Occipital lobe (tissue), 2 donors: Measurements from ENCODE around the gene OCRL. TPM values are rescaled to one million over a fixed set of nuclear protein-coding genes. Genes with fewer than 3 reads are reported as not detected.
"Not testable (repeated sequence)": the region's sequence is repeated elsewhere in the genome, so short reads cannot be mapped to it uniquely, and the experiment has no call there.

Source experiments
- DNase-seq: peaks from one replicate; lab custom pipeline; 2025; lab: John Stamatoyannopoulos, UW
- total RNA-seq: library from RNA; depleted of rRNA; stranded (reverse); fragments of >200 nt; gene quantifications from one replicate; pipeline ENCODE4 v1.2.3, GENCODE V29; 2014

Gene OCRL
- total RNA-seq, 1 donor from 2014 or later = 33.4 TPM

- no peak for DNase-seq
Observed at GRCh38 chrX:129534816-129535578, 5.1 kb upstream of the OCRL start.

- no peak for DNase-seq
Observed at GRCh38 chrX:129540722-129541184, 694 bp downstream of the OCRL start.

- no peak for DNase-seq
Observed at GRCh38 chrX:129544780-129545179, 4.7 kb downstream of the OCRL start.

- DNase-seq = no peak
Observed at GRCh38 chrX:129545408-129545807, 5.3 kb downstream of the OCRL start.

GRCh38 chrX:129549124-129549523, 9.1 kb downstream of the OCRL start:
- DNase-seq = no peak

- DNase-seq = no peak
Observed at GRCh38 chrX:129553619-129554288, 13.7 kb downstream of the OCRL start.

- DNase-seq = not testable (repeated sequence)
Observed at GRCh38 chrX:129554816-129555215, 14.8 kb downstream of the OCRL start.

GRCh38 chrX:129556806-129557315, 16.8 kb downstream of the OCRL start:
- DNase-seq = no peak

GRCh38 chrX:129557844-129558480, 17.9 kb downstream of the OCRL start:
- DNase-seq = no peak

GRCh38 chrX:129559783-129560182, 19.7 kb downstream of the OCRL start:
- DNase-seq = no peak

- no peak for DNase-seq
Observed at GRCh38 chrX:129561453-129561852, 21.4 kb downstream of the OCRL start.

GRCh38 chrX:129564345-129564744, 24.3 kb downstream of the OCRL start:
- not testable (repeated sequence) for DNase-seq

- DNase-seq = no peak
Observed at GRCh38 chrX:129565046-129565650, 25.1 kb downstream of the OCRL start.

- DNase-seq = no peak
Observed at GRCh38 chrX:129566073-129566472, 26.0 kb downstream of the OCRL start.

- no peak for DNase-seq
Observed at GRCh38 chrX:129568349-129568748, 28.3 kb downstream of the OCRL start.

- no peak for DNase-seq
Observed at GRCh38 chrX:129572422-129572821, 32.4 kb downstream of the OCRL start.

GRCh38 chrX:129573652-129574051, 33.6 kb downstream of the OCRL start:
- DNase-seq = not testable (repeated sequence)

- no peak for DNase-seq
Observed at GRCh38 chrX:129574214-129574613, 34.2 kb downstream of the OCRL start.

GRCh38 chrX:129576539-129576938, 36.5 kb downstream of the OCRL start:
- no peak for DNase-seq

- DNase-seq = no peak
Observed at GRCh38 chrX:129577473-129577872, 37.4 kb downstream of the OCRL start.

- DNase-seq = no peak
Observed at GRCh38 chrX:129577877-129578276, 37.8 kb downstream of the OCRL start.

GRCh38 chrX:129581904-129582303, 41.8 kb downstream of the OCRL start:
- no peak for DNase-seq
